Measurements from ENCODE around the gene LIN54.
"Not testable (repeated sequence)": the region's sequence is repeated elsewhere in the genome, so short reads cannot be mapped to it uniquely, and the experiment has no call there.

The LIN54 gene

GRCh38 chr4:83010522-83011318, at the start of gene LIN54:
LIN54 (minus strand) TSS chr4:83010823; CDS start chr4:82984844, 25,979 bp downstream.
- DNase-seq = no peak

- DNase-seq = no peak
Observed at GRCh38 chr4:83054928-83055327, 44.3 kb upstream of the LIN54 start.

GRCh38 chr4:83048781-83049180, 38.2 kb upstream of the LIN54 start:
- not testable (repeated sequence) for DNase-seq

- no peak for DNase-seq
Observed at GRCh38 chr4:83046693-83047473, 36.3 kb upstream of the LIN54 start.

GRCh38 chr4:83043801-83044407, 33.3 kb upstream of the LIN54 start:
- DNase-seq = no peak

- not testable (repeated sequence) for DNase-seq
Observed at GRCh38 chr4:83043157-83043556, 32.5 kb upstream of the LIN54 start.

GRCh38 chr4:83040269-83040668, 29.6 kb upstream of the LIN54 start:
- no peak for DNase-seq

- no peak for DNase-seq
Observed at GRCh38 chr4:83036991-83037665, 26.5 kb upstream of the LIN54 start.

- DNase-seq = peak; percentile 99
Observed at GRCh38 chr4:83034630-83035494, 24.2 kb upstream of the LIN54 start, which contains the start of gene COPS4. COPS4 (plus strand) TSS chr4:83035183; CDS start chr4:83035225, 42 bp downstream.

GRCh38 chr4:83029688-83030087, 19.1 kb upstream of the LIN54 start:
- no peak for DNase-seq

GRCh38 chr4:83028976-83029375, 18.4 kb upstream of the LIN54 start:
- DNase-seq = no peak

GRCh38 chr4:83025563-83025962, 14.9 kb upstream of the LIN54 start:
- no peak for DNase-seq

GRCh38 chr4:83024233-83024632, 13.6 kb upstream of the LIN54 start:
- DNase-seq = no peak

GRCh38 chr4:83023599-83023998, 13.0 kb upstream of the LIN54 start:
- DNase-seq = not testable (repeated sequence)

- DNase-seq = no peak
Observed at GRCh38 chr4:83022724-83023450, 12.3 kb upstream of the LIN54 start.

GRCh38 chr4:83019794-83020494, 9.3 kb upstream of the LIN54 start:
- DNase-seq = no peak

- no peak for DNase-seq
Observed at GRCh38 chr4:83013902-83014301, 3.3 kb upstream of the LIN54 start.

GRCh38 chr4:83013420-83013867, 2.8 kb upstream of the LIN54 start:
- no peak for DNase-seq

GRCh38 chr4:83012687-83013419, 2.2 kb upstream of the LIN54 start:
- DNase-seq = peak; percentile 87

- no peak for DNase-seq
Observed at GRCh38 chr4:83012200-83012686, 1.6 kb upstream of the LIN54 start.
